HG03565 (cell line): Measurements from ENCODE around the gene IFT80.
A peak's percentile ranks its signal among the peaks of the same experiment; 100 is the strongest.
"Not testable (repeated sequence)": the region's sequence is repeated elsewhere in the genome, so short reads cannot be mapped to it uniquely, and the experiment has no call there.

Experiments
- ATAC-seq: cut with Tn5 transposase; IDR thresholded peaks from one replicate; pipeline ENCODE4 v1.9.1; 2021; ENCODE audit warnings: mild to moderate bottlenecking, moderate library complexity; ENCODE audit not compliant: unreplicated experiment

The IFT80 gene

GRCh38 chr3:160369784-160370183, 29.2 kb downstream of the IFT80 start:
- no peak for ATAC-seq

DNA sequence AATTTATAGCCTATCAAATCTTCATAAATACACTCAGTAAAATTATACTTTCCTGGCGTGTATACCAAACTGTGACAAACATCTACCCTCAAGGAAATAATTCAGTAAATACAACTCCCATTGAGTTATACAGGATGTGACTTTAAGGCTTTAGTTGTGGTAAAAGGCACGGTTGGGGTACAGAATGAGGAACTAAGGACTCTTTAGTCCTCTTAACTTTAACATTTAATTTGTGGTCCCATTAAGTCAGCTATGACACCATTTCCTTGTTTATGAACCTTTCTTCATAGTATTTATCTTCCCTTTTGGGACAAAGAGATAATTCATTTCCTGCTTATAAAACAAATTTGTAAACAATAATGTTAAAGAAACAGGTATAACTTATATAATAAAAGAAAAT, 30.2 kb downstream of the IFT80 start:
- ATAC-seq: peak; percentile 49

DNA sequence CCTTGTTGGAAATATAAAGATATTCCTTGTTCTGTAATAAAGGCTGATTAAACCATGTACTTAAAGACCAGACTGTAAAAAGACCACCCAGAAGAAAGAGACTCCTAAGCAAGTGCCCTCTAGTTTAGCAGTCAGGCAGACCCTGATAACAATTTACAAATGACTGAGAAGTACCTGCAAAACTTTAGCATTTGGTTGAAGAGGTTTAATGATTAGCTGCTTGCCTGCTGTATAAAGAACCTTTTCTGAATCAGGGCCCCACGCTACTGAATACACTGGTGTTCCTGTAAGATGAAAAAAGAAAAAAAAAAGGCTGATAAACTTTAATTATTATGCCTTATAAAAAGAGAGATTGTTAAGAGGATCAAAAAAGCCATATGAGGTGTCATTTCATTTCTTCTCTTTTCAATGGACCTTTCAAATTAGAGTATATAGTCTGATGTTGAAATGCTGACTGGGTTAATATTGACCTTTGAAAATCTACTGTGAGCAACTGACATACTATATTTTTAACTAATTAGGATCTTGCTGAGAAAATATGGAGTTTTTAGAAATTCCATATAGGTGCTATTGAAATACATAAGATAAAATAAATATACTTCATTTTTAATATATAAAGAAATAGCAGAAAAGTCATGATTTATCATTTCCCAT, 33.0 kb downstream of the IFT80 start:
- ATAC-seq: no peak

- ATAC-seq: not testable (repeated sequence)
These were observed 36.1 kb downstream of the IFT80 start for GRCh38 chr3:160362896-160363295.

- ATAC-seq: no peak
These were observed 43.2 kb downstream of the IFT80 start for GRCh38 chr3:160355826-160356225.

GRCh38 chr3:160346511-160346910, 52.5 kb downstream of the IFT80 start:
- no peak for ATAC-seq

- no peak for ATAC-seq
These were observed 55.9 kb downstream of the IFT80 start for GRCh38 chr3:160343132-160343531.

DNA sequence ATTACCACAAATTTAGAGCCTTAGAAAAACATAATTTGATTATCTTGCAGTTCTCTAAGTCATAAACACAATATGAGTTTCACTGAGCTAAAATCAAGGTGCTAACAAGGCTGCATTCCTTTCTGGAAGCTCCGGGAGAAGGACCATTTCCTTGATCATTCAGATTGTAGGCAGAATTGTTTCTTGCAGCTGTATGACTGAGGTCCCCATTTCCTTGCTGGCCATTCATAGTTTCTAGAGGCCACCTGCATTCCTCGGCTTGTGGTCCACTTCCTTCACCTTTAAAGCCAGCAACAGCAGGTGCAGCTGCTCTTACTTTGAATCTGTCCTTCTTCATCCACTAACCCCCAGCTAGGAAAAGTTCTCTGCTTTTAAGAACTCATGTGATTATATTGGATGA, 58.7 kb downstream of the IFT80 start:
- no peak for ATAC-seq

GRCh38 chr3:160331127-160331937, 67.7 kb downstream of the IFT80 start:
- ATAC-seq: no peak

- ATAC-seq: no peak
These were observed 68.3 kb downstream of the IFT80 start for GRCh38 chr3:160330690-160331089.

DNA sequence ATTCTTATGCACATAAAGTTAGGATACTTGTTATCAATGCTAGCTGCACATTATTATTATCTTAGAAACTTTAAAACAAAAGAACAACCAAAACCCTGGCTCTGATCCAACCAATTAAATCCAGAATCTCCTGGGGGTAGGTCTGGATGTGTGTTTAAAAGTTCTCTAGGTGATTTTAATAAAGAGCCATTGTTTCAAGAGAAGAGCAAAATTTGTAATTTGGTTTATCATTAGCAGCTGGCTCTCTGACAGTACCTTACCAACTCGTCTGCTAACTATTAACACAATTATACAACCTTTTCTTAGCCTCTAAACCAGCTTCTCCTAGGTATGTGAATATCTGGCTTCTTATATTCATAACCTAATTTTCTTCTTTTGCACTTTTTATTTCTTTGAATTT, 68.9 kb downstream of the IFT80 start:
- no peak for ATAC-seq

- not testable (repeated sequence) for ATAC-seq
These were observed 72.7 kb downstream of the IFT80 start for GRCh38 chr3:160326286-160326685.

DNA sequence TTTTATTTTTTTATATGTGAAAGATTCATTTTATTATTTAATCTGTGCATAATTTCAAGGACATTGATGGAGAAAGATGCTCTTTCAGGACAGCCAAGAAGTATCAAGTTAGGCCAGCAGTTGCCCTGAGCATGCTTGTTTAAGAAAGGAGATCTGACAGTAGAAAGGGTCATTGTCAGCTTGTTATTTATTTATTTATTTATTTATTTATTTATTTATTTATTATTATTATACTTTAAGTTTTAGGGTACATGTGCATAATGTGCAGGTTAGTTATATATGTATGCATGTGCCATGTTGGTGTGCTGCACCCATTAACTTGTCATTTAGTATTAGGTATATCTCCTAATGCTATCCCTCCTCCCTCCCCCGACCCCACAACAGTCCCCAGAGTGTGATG, 77.2 kb downstream of the IFT80 start:
- not testable (repeated sequence) for ATAC-seq

GRCh38 chr3:160319322-160319721, 79.7 kb downstream of the IFT80 start:
- ATAC-seq: no peak

DNA sequence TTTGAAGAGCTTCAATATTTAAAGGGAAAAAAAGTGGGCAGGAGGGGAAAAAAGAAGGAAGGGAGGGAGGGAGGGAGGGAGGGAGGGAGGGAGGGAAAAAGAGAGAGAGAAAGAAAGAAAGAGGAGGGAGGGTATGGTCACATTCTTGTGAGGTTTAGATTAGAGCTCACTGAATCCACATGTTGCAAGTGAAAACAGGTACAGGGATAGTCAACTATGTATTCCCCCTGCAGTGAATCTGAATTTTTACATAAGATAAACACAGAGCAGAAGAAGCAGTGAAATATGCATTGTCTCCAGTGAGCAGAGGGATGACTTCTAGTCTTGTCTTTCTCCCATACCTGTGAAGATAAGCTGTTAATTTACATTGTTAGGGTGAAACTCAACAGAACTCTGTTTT, 84.0 kb downstream of the IFT80 start:
- no peak for ATAC-seq

DNA sequence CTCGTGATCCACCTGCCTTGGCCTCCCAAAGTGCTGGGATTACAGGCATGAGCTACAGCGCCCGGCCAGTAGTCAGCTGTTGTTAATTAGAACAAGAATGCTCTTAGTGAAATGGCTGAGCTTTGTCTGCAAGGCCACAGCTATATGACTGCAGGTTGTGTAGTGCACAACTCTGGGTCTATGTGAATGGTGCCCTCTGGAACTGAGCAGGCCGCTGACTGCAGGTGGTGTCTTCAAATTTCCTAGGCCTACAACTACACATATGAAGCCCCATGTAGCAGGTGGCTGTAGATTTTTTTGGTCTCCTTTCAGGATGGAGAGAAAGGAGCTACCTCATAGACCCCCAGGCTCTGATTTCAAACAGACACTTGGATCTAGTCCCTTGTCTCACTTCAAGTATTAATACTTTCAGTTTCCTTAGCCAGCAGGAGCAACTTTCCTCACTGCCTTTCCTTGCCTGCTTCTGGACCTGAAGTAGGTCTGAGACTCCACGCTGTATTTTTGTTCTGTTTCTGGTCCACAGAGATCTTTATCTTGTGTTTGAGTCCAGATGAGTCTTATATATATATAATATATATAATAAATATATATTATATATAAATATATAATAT, 86.9 kb downstream of the IFT80 start:
- ATAC-seq: no peak

DNA sequence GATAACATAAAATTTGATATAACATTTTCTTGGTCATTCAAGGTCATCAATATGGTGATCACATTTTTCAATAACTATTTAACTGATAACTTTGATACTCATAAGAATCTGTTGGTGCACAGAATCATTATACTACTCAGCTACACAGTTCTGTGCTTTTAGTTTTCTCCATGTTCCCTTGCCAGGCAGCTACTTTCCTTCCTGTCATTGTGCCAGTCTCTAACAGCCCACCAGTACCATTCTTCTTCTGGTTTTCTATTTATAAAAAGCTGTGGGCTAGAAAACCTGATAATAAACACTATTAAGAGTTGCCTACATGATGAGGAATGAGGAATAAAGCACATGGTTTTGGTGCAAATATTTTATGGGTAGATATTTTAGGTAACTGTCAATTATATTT, 96.2 kb downstream of the IFT80 start:
- ATAC-seq: no peak

- no peak for ATAC-seq
These were observed 102.4 kb downstream of the IFT80 start for GRCh38 chr3:160296591-160296990.

- no peak for ATAC-seq
These were observed 107.1 kb downstream of the IFT80 start for GRCh38 chr3:160291909-160292299.

DNA sequence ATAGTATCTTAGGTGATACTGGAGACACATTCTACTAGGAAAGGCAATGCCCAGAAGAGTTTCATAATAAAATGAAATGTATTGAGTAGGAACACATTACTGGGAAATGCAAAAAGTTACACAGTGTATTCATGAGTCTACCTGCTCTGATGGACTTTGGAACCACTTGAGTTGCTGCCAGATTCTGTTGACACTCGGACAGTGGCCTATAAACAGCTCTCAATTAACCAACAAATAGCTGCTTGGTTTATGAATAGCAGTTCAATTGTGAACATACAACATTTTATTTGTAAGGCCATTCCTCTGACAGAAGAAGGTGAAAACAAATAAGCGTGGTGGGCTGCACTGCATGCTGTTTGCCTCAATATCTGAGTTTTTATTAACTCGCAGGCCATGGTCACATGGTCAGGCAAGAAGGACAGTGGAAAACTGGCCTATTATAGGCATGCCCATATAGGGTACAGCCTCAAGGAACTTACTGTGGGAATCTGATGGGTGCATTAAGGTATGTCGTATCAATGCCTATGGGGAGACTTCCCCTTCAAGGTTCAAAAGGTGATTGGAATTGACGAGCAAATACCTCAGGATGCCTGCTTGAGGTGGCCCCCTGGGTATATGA, 107.6 kb downstream of the IFT80 start:
- no peak for ATAC-seq

DNA sequence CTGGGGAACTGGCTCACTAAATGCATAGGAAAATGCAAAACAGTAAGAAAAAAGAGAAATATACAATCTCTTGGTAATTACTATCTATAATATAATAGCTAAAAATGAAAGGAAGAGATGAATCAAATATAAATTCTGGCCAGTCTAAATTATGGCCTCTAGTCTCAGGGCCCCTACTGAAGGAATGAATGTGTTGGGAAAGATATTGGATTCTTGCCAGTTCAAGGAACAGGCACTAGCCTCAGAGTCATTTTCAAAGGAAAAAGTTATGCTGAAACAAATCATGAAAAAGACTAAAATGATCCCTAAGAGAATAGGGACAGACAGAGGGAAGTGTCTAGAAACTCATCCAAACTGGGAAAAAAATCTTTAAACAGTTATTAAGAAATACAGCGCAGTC, 111.4 kb downstream of the IFT80 start:
- ATAC-seq: no peak

DNA sequence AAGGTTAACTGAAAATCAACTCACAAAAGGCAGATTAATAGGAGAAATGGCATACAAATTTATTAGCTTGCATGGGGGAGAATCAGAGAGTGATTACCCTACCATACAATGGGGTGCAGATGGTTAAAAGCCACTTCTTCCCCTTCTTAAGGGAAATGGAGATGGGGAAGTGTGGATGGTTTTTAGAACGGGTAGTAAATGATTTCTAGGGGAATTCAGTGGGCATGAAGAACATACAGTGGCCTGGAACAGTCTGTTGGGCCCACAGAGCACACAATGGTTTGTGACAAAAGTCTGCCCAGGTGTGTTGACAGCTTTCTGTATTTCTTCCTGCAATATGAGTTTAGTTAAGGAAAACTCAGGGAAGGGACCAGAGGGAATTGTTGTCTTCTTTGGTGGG, 112.8 kb downstream of the IFT80 start:
- ATAC-seq: no peak
